ENCODE results near the gene CYB5RL. TPM values are rescaled to one million over a fixed set of nuclear protein-coding genes. Genes with fewer than 3 reads are reported as not detected.
A peak's percentile ranks its signal among the peaks of the same experiment; 100 is the strongest.

CYB5RL gene
- total and polyA plus RNA-seq, 7 donors, result 1.4 to 5.7 (median 4.4) TPM

DNA sequence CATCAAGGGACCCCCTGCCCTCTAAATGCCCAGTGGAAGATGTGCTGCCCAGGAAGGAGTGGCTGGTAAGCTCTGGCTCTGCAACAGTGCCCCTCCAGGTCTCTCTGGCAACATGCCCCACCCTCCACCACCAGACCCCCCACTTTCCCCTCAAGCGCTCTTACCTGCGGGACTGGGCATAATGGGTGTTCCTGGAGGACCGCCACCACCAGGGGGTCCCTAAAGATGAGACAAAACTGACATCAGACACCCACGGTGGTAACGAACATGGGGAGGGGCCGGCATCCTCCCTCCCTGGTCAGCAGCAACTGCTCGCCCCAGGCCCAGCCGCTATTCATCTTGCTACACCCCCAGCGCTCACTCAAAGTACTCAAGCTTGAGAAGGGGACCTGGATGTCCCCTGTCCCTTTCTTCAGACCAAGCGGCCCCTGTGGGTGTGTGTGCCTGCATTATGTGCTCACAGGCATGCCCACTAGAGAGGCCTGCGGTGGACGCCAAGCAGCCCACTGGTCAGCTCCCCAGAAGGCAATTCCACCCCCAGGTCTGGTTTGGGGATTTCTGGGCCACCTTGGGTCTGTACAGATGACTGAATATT is 41.0 kb upstream of the CYB5RL start:
- no peak for DNase-seq
- no peak for TF ChIP-seq POLR2AphosphoS5 (IDR thresholded peaks at IDR 0.05)
- TF ChIP-seq EP300 (IDR thresholded peaks at IDR 0.05), result no peak
- TF ChIP-seq, protein P1, sequence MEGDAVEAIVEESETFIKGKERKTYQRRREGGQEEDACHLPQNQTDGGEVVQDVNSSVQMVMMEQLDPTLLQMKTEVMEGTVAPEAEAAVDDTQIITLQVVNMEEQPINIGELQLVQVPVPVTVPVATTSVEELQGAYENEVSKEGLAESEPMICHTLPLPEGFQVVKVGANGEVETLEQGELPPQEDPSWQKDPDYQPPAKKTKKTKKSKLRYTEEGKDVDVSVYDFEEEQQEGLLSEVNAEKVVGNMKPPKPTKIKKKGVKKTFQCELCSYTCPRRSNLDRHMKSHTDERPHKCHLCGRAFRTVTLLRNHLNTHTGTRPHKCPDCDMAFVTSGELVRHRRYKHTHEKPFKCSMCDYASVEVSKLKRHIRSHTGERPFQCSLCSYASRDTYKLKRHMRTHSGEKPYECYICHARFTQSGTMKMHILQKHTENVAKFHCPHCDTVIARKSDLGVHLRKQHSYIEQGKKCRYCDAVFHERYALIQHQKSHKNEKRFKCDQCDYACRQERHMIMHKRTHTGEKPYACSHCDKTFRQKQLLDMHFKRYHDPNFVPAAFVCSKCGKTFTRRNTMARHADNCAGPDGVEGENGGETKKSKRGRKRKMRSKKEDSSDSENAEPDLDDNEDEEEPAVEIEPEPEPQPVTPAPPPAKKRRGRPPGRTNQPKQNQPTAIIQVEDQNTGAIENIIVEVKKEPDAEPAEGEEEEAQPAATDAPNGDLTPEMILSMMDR (IDR thresholded peaks at IDR 0.05), result no peak
- TF ChIP-seq POLR2A (IDR thresholded peaks at IDR 0.05), result no peak
- 96 to 97% methylated on average over 12 of the region's 12 CpGs for WGBS, 2 donors
- intact Hi-C loops (cut with DNase I), result no loop called here
- Histone ChIP-seq H3K27me3 (no peaks in the 10 kb centered on the region), H3K4me3 (no peak overlapping the region), H3K36me3 (peaks cover 0 to 71% (median 24%) of the 10 kb centered on the region in 4 donors), H3K9me3 (no peaks in the 10 kb centered on the region), H3K27ac (no peak overlapping the region), H3K4me1 (peaks cover 0 to 23% (median 11%) of the 10 kb centered on the region in 4 donors)

- no peak for DNase-seq
- Histone ChIP-seq H3K27me3 (no peaks in the 10 kb centered on the region), H3K4me3 (no peak overlapping the region), H3K9me3 (no peaks in the 10 kb centered on the region), H3K4me1 (peaks cover 0 to 11% (median 5%) of the 10 kb centered on the region in 4 donors), H3K36me3 (peaks cover 0 to 75% (median 24%) of the 10 kb centered on the region in 4 donors), H3K27ac (peak overlapping the region in 1 of 4 donors; percentile 47)
- 86 to 88% methylated on average over 10 of the region's 10 CpGs for WGBS, 2 donors
- TF ChIP-seq POLR2AphosphoS5 (IDR thresholded peaks at IDR 0.05), result no peak
- TF ChIP-seq, protein P1 (IDR thresholded peaks at IDR 0.05), result no peak
- no peak for TF ChIP-seq EP300 (IDR thresholded peaks at IDR 0.05)
- no peak for TF ChIP-seq POLR2A (IDR thresholded peaks at IDR 0.05)
- intact Hi-C loops (cut with DNase I), result no loop called here
Observed at GRCh38 chr1:54239631-54240031, 39.8 kb upstream of the CYB5RL start.

GRCh38 chr1:54239035-54239383 is 39.2 kb upstream of the CYB5RL start:
- WGBS, 2 donors, result 89 to 90% methylated on average over 5 of the region's 5 CpGs
- peaks cover 0 to 8% (median 4%) of the 10 kb centered on the region in 4 donors for H3K4me1 ChIP-seq
- no peaks in the 10 kb centered on the region for H3K27me3 ChIP-seq
- no peak for DNase-seq
- intact Hi-C loops (cut with DNase I), result no loop called here
- no peak overlapping the region for H3K4me3 ChIP-seq
- H3K9me3 ChIP-seq, result no peaks in the 10 kb centered on the region
- H3K27ac ChIP-seq, result peak overlapping the region in 1 of 4 donors; percentile 47
- H3K36me3 ChIP-seq, result peaks cover 0 to 75% (median 24%) of the 10 kb centered on the region in 4 donors
- no peak for TF ChIP-seq POLR2A (IDR thresholded peaks at IDR 0.05)

GRCh38 chr1:54238353-54239034 is 38.7 kb upstream of the CYB5RL start:
- 86 to 89% methylated on average over 12 of the region's 12 CpGs for WGBS, 2 donors
- H3K27me3 ChIP-seq, result no peaks in the 10 kb centered on the region
- H3K4me3 ChIP-seq, result no peak overlapping the region
- H3K36me3 ChIP-seq, result peaks cover 0 to 70% (median 24%) of the 10 kb centered on the region in 4 donors
- peaks cover 0 to 8% (median 4%) of the 10 kb centered on the region in 4 donors for H3K4me1 ChIP-seq
- DNase-seq, result no peak
- no peak overlapping the region for H3K27ac ChIP-seq
- intact Hi-C loops (cut with DNase I), result no loop called here
- no peaks in the 10 kb centered on the region for H3K9me3 ChIP-seq
- TF ChIP-seq, protein P1 (IDR thresholded peaks at IDR 0.05), result no peak
- no peak for TF ChIP-seq POLR2A (IDR thresholded peaks at IDR 0.05)
- no peak for TF ChIP-seq EP300 (IDR thresholded peaks at IDR 0.05)
- TF ChIP-seq POLR2AphosphoS5 (IDR thresholded peaks at IDR 0.05), result no peak

DNA sequence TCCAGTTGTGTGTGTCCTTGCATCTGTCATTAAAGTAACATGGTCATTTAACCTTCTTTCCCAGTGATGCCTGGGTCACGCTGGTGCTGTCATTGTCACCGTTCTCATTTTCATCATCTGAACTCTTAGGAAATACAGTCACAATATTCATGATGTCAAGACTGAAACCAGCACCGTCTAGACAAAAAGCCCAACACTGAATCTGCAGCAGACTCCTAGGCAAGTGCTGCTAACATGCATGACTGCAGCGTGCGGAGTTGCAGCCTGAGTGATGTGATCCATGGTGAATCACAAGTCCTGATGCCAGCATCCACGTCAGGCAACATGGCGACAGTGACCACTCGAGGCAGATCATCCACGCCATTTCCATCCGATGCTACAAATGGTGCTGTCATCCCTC is 37.8 kb upstream of the CYB5RL start:
- Histone ChIP-seq H3K4me1 (peaks cover 0 to 8% (median 4%) of the 10 kb centered on the region in 4 donors), H3K9me3 (no peaks in the 10 kb centered on the region), H3K4me3 (no peak overlapping the region), H3K27me3 (no peaks in the 10 kb centered on the region), H3K36me3 (peaks cover 0 to 61% (median 19%) of the 10 kb centered on the region in 4 donors), H3K27ac (no peak overlapping the region)
- intact Hi-C loops (cut with DNase I), result no loop called here
- TF ChIP-seq, protein P1 (IDR thresholded peaks at IDR 0.05), result no peak
- TF ChIP-seq EP300 (IDR thresholded peaks at IDR 0.05) (no peak), POLR2AphosphoS5 (IDR thresholded peaks at IDR 0.05) (no peak), POLR2A (IDR thresholded peaks at IDR 0.05) (no peak)
- 91 to 96% methylated on average over 10 of the region's 10 CpGs for WGBS, 2 donors
- no peak for DNase-seq

Data from sigmoid colon (tissue), 7 donors.